OCI-LY7 (cell line): ENCODE data around the gene SPRTN. TPM values are rescaled to one million over a fixed set of nuclear protein-coding genes. Genes with fewer than 3 reads are reported as not detected.

Source experiments
- BruUV-seq: library from RNA; stranded (reverse); fragments of 400-500 nt; replicated peaks from 2 replicates; lab custom pipeline; 2021; lab: Mats Ljungman, UMichigan
- CTCF ChIA-PET: fragments of 300-600 bp; sonication (Branson Sonifier 250); formaldehyde crosslinking; loops from one replicate; lab custom pipeline; 2022; ENCODE audit warnings: antibody characterized with exemption; ENCODE audit not compliant: unreplicated experiment; lab: Charles Lee
- POLR2A ChIA-PET: fragments of 300-600 bp; sonication (Branson Sonifier 250); formaldehyde crosslinking; loops from one replicate; lab custom pipeline; 2022; ENCODE audit warnings: antibody characterized with exemption; lab: Charles Lee
- DNase-seq: peaks from one replicate; pipeline ENCODE4 v3.0.0-alpha.2; 2015; ENCODE audit warnings: low spot score
- H2AFZ ChIP-seq: fragments of 200-600 bp; sonication (generic), shearing (Covaris generic); 2 replicates; pipeline ENCODE4 v1.6.1; 2014; ENCODE audit warnings: mild to moderate bottlenecking, antibody characterized with exemption, low read length, moderate library complexity
- H3K27ac ChIP-seq: fragments of 200-600 bp; sonication (generic); 2 replicates; pipeline ENCODE4 v1.5.1; 2014; ENCODE audit warnings: mixed run types, low read depth, mild to moderate bottlenecking, moderate library complexity, low read length, inconsistent platforms; ENCODE audit not compliant: poor library complexity, severe bottlenecking
- H3K36me3 ChIP-seq: fragments of 200-600 bp; sonication (generic); 2 replicates; pipeline ENCODE4 v1.6.1; 2014; ENCODE audit warnings: mild to moderate bottlenecking, antibody characterized with exemption, low read length, moderate library complexity, mixed read lengths; ENCODE audit not compliant: insufficient read depth
- H3K4me1 ChIP-seq: fragments of 200-600 bp; sonication (generic); 2 replicates; pipeline ENCODE4 v1.5.1; 2014; ENCODE audit warnings: mild to moderate bottlenecking, low read length; ENCODE audit not compliant: insufficient read depth, poor library complexity, severe bottlenecking
- H3K4me2 ChIP-seq: fragments of 200-600 bp; sonication (generic); 2 replicates; pipeline ENCODE4 v1.6.1; 2014; ENCODE audit warnings: mild to moderate bottlenecking, low read length
- H3K4me3 ChIP-seq: fragments of 200-600 bp; sonication (generic); 2 replicates; pipeline ENCODE4 v1.5.1; 2014; ENCODE audit warnings: mild to moderate bottlenecking, low read depth, low read length; ENCODE audit not compliant: poor library complexity, severe bottlenecking
- H3K79me2 ChIP-seq: fragments of 200-600 bp; sonication (generic); 2 replicates; pipeline ENCODE4 v1.6.1; 2016; ENCODE audit warnings: low read depth, mild to moderate bottlenecking, low read length, moderate library complexity, mixed read lengths; ENCODE audit not compliant: insufficient read depth
- H3K9me2 ChIP-seq: fragments of 200-600 bp; sonication (generic); 2 replicates; pipeline ENCODE4 v1.6.1; 2016; ENCODE audit warnings: mild to moderate bottlenecking, low read length, mixed read lengths; ENCODE audit not compliant: insufficient read depth
- H3K9me3 ChIP-seq: fragments of 200-600 bp; sonication (generic); 2 replicates; pipeline ENCODE4 v1.6.1; 2014; ENCODE audit warnings: mild to moderate bottlenecking, mixed run types, low read length, mixed read lengths
- H4K20me1 ChIP-seq: fragments of 200-600 bp; sonication (generic); 2 replicates; pipeline ENCODE4 v1.6.1; 2014; ENCODE audit warnings: mild to moderate bottlenecking, antibody characterized with exemption, low read length, moderate library complexity, mixed read lengths; ENCODE audit not compliant: insufficient read depth
- EZH2phosphoT487 ChIP-seq: fragments of 200-600 bp; sonication (generic); IDR thresholded peaks from 2 replicates; pipeline ENCODE4 v1.6.1; 2018; ENCODE audit warnings: low read depth, borderline replicate concordance, mild to moderate bottlenecking, mixed run types, antibody characterized with exemption, low read length, moderate library complexity, mixed read lengths
- intact Hi-C: fragments of 100-400 bp; cut with micrococcal nuclease; formaldehyde crosslinking; loops from one replicate; pipeline ENCODE4 v1.10.0; 2022; ENCODE audit not compliant: unreplicated experiment
- total RNA-seq, 2 experiments: library from RNA; depleted of rRNA in 1 of 2; stranded (reverse); fragments of >200 nt in 1 of 2; shearing (Covaris generic) in 1 of 2; gene quantifications; 2 replicates each; pipeline ENCODE4 v1.2.3, GENCODE V29; 2014 to 2022
- TF ChIP-seq, protein P1 (sequence below): fragments of 200-600 bp; sonication (generic); conservative IDR thresholded peaks from 2 replicates; pipeline ENCODE4 v1.5.1; 2014; ENCODE audit warnings: mild to moderate bottlenecking, antibody characterized with exemption, low read length, moderate library complexity, mixed read lengths

SPRTN gene
- total RNA-seq, 2 experiments from 2014 or later, result 10.9 to 16.4 TPM

DNA sequence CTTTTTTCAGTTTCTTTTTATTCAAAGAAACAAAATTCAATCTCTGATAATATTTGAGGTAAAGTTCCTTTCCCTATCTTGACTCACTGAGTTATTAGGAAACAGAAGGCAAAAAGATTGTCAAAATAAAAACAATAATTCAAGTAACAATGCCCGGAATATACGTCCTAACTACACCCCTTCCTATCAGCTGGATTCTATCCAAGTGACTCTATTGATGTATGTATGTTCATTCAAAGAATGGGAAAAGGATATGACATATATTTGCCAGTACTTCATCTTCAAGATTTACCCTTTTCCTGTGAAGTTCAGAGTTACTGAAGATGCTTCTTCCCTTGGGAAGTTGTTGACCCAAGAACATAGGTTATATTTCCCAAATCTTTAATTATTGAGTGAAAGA lies 13.7 kb downstream of the SPRTN start:
- POLR2A ChIA-PET, result interaction anchor here (0.7 kb wide), 1 partner anchor 66 kb away, joined by 3 read pairs; no protein-coding TSS in a partner anchor

DNA sequence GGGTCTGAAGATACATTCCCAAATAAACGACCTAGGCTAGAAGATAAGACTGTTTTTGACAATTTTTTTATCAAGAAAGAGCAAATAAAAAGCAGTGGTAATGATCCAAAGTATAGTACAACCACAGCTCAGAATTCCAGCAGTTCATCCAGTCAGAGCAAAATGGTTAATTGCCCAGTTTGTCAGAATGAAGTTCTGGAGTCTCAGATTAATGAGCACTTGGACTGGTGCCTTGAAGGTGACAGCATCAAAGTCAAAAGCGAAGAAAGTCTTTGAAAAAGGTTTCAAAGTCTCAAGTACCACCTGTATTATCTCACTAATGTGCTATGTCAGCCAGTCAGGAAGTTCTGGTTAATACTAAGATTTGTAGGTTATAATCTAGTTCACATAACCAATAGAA lies 15.0 kb downstream of the SPRTN start:
- intact Hi-C loops, result no loop called here
- TF ChIP-seq EZH2phosphoT487, result no peak
- TF ChIP-seq, protein P1, sequence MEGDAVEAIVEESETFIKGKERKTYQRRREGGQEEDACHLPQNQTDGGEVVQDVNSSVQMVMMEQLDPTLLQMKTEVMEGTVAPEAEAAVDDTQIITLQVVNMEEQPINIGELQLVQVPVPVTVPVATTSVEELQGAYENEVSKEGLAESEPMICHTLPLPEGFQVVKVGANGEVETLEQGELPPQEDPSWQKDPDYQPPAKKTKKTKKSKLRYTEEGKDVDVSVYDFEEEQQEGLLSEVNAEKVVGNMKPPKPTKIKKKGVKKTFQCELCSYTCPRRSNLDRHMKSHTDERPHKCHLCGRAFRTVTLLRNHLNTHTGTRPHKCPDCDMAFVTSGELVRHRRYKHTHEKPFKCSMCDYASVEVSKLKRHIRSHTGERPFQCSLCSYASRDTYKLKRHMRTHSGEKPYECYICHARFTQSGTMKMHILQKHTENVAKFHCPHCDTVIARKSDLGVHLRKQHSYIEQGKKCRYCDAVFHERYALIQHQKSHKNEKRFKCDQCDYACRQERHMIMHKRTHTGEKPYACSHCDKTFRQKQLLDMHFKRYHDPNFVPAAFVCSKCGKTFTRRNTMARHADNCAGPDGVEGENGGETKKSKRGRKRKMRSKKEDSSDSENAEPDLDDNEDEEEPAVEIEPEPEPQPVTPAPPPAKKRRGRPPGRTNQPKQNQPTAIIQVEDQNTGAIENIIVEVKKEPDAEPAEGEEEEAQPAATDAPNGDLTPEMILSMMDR, result no peak
- no peaks in the 10 kb centered on the region for H4K20me1 ChIP-seq
- H3K79me2 ChIP-seq, result no peaks in the 10 kb centered on the region
- no peaks in the 10 kb centered on the region for H3K4me1 ChIP-seq
- H2AFZ ChIP-seq, result no peak overlapping the region
- no peak overlapping the region for H3K4me3 ChIP-seq
- H3K36me3 ChIP-seq, result peaks cover 63% of the 10 kb centered on the region
- H3K9me2 ChIP-seq, result no peaks in the 10 kb centered on the region
- H3K4me2 ChIP-seq, result no peak overlapping the region
- BruUV-seq, result TSS peak; percentile 33
- ChIA-PET CTCF (no interaction called here), POLR2A (no interaction called here)
- no peaks in the 10 kb centered on the region for H3K9me3 ChIP-seq
- DNase-seq, result no peak
- H3K27ac ChIP-seq, result no peak overlapping the region

More for the DNA sequence above, 13.7 kb downstream of the SPRTN start:
- Histone ChIP-seq H3K36me3 (peaks cover 76% of the 10 kb centered on the region), H3K9me2 (no peaks in the 10 kb centered on the region), H3K9me3 (no peaks in the 10 kb centered on the region), H4K20me1 (no peaks in the 10 kb centered on the region), H3K27ac (no peak overlapping the region), H2AFZ (no peak overlapping the region), H3K4me2 (no peak overlapping the region), H3K4me1 (no peaks in the 10 kb centered on the region), H3K79me2 (no peaks in the 10 kb centered on the region), H3K4me3 (no peak overlapping the region)
- CTCF ChIA-PET, result no interaction called here
- no peak for DNase-seq
- intact Hi-C loops, result no loop called here
- TF ChIP-seq, protein P1, result no peak
- no peak for TF ChIP-seq EZH2phosphoT487
- no TSS peak for BruUV-seq

DNA sequence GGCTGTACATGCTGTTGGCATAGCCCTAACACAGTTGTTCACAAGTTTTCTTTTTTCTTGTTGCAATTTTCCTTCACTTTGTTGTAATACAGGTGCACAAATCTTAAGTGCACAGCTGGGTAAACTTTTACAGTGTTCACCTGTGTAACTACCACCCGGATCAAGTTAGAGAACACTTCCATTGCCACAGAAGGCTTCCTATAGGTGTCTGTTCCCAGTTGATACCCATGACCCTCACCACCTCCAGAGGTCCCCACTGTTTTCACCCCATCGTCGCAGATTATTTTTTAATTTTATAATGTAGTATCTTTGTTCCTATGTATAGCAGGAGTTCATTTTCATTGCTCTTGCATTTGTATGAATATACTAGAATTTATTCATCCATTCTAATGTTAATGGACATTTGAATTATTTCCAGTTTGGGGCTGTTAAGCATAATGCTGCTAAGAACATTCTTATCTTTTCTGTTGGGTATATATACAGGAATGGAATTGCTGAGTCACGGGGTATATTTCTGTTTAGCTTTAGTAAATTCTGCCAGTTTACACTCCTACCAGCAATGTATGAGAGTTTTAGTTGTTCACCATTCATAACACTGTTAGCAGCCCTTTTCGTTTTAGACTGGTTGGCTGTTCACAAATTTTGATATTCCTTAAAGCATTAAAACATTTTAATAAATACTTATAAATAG lies 16.4 kb downstream of the SPRTN start:
- CTCF ChIA-PET, result no interaction called here
- no peaks in the 10 kb centered on the region for H3K4me1 ChIP-seq
- POLR2A ChIA-PET, result interaction anchor here (0.7 to 1.4 kb wide), 3 partner anchors 9 to 158 kb away, joined by 3 read pairs; no protein-coding TSS in a partner anchor
- no peak for DNase-seq
- no peaks in the 10 kb centered on the region for H3K9me3 ChIP-seq
- TF ChIP-seq, protein P1, result no peak
- no peak for TF ChIP-seq EZH2phosphoT487
- H3K4me3 ChIP-seq, result no peak overlapping the region
- H3K9me2 ChIP-seq, result no peaks in the 10 kb centered on the region
- no peak overlapping the region for H3K4me2 ChIP-seq
- intact Hi-C loops, result loop anchor here (5.0 kb wide), 1 partner anchor 173 kb away; the partner anchor contains the start of gene TSNAX
- no peak overlapping the region for H3K27ac ChIP-seq
- H2AFZ ChIP-seq, result no peak overlapping the region
- peaks cover 50% of the 10 kb centered on the region for H3K36me3 ChIP-seq
- no TSS peak for BruUV-seq
- no peaks in the 10 kb centered on the region for H4K20me1 ChIP-seq
- H3K79me2 ChIP-seq, result no peaks in the 10 kb centered on the region
